NCI-H82 treated with DMSO at 0.1 percent for 48 hours (cell line): Measurements from ENCODE around the gene CT47C1.
"Not testable (repeated sequence)": the region's sequence is repeated elsewhere in the genome, so short reads cannot be mapped to it uniquely, and the experiment has no call there.

Source experiments
- DNase-seq: peaks from one replicate; lab custom pipeline; 2025; ENCODE audit not compliant: unreplicated experiment; lab: John Stamatoyannopoulos, UW

The CT47C1 gene

GRCh38 chrX:119072744-119073143 is at the start of gene CT47C1:
Gene CT47C1, plus strand, starts transcription at chrX:119072993. Its CDS starts 233 bp downstream, at chrX:119073226.
- no peak for DNase-seq

- no peak for DNase-seq
Measured at GRCh38 chrX:119025900-119026299, 46.9 kb upstream of the CT47C1 start.

GRCh38 chrX:119026344-119026743 is 46.4 kb upstream of the CT47C1 start:
- DNase-seq = not testable (repeated sequence)

- DNase-seq = not testable (repeated sequence)
Measured at GRCh38 chrX:119027960-119028732, 44.6 kb upstream of the CT47C1 start.

GRCh38 chrX:119028733-119029330 is 44.0 kb upstream of the CT47C1 start:
- no peak for DNase-seq

GRCh38 chrX:119029656-119030055 is 43.1 kb upstream of the CT47C1 start:
- DNase-seq = not testable (repeated sequence)

GRCh38 chrX:119030990-119031389 is 41.8 kb upstream of the CT47C1 start:
- DNase-seq = no peak

GRCh38 chrX:119036107-119037029 is 36.4 kb upstream of the CT47C1 start:
- no peak for DNase-seq

GRCh38 chrX:119040432-119040831 is 32.4 kb upstream of the CT47C1 start:
- DNase-seq = no peak

GRCh38 chrX:119041175-119041574 is 31.6 kb upstream of the CT47C1 start:
- DNase-seq = no peak

GRCh38 chrX:119042040-119042439 is 30.8 kb upstream of the CT47C1 start:
- DNase-seq = no peak

GRCh38 chrX:119042996-119043395 is 29.8 kb upstream of the CT47C1 start:
- no peak for DNase-seq

GRCh38 chrX:119045884-119046283 is 26.9 kb upstream of the CT47C1 start:
- no peak for DNase-seq

- no peak for DNase-seq
Measured at GRCh38 chrX:119055687-119056086, 17.1 kb upstream of the CT47C1 start.

GRCh38 chrX:119062750-119063374 is 9.9 kb upstream of the CT47C1 start:
- DNase-seq = no peak

GRCh38 chrX:119063428-119063827 is 9.4 kb upstream of the CT47C1 start:
- DNase-seq = no peak

- no peak for DNase-seq
Measured at GRCh38 chrX:119067023-119067739, 5.6 kb upstream of the CT47C1 start.

- no peak for DNase-seq
Measured at GRCh38 chrX:119069128-119069527, 3.7 kb upstream of the CT47C1 start.

- DNase-seq = no peak
Measured at GRCh38 chrX:119069762-119070161, 3.0 kb upstream of the CT47C1 start.

- no peak for DNase-seq
Measured at GRCh38 chrX:119071381-119071780, 1.4 kb upstream of the CT47C1 start.
